HG02938 (cell line): ENCODE results near the gene CD9.

Experiments used
- ATAC-seq: cut with Tn5 transposase; IDR thresholded peaks from one replicate; pipeline ENCODE4 v1.9.1; 2021; ENCODE audit warnings: mild to moderate bottlenecking, moderate library complexity; ENCODE audit not compliant: unreplicated experiment

Gene CD9

GRCh38 chr12:6235906-6236640 lies 35.9 kb downstream of the CD9 start:
- no peak for ATAC-seq

GRCh38 chr12:6236641-6236940 lies 36.4 kb downstream of the CD9 start:
- no peak for ATAC-seq

- ATAC-seq, result no peak
These were observed 37.6 kb downstream of the CD9 start for GRCh38 chr12:6237830-6238229.

GRCh38 chr12:6238875-6239274 lies 38.7 kb downstream of the CD9 start:
- no peak for ATAC-seq

GRCh38 chr12:6241495-6241894 lies 41.3 kb downstream of the CD9 start:
- no peak for ATAC-seq

- no peak for ATAC-seq
These were observed 49.4 kb downstream of the CD9 start for GRCh38 chr12:6249580-6249979.

GRCh38 chr12:6250343-6250742 lies 50.1 kb downstream of the CD9 start:
- no peak for ATAC-seq

- no peak for ATAC-seq
These were observed 53.1 kb downstream of the CD9 start for GRCh38 chr12:6253278-6253677.

- ATAC-seq, result no peak
These were observed 54.3 kb downstream of the CD9 start for GRCh38 chr12:6254491-6254890.

- no peak for ATAC-seq
These were observed 56.8 kb downstream of the CD9 start for GRCh38 chr12:6257007-6257406.

- ATAC-seq, result no peak
These were observed 62.0 kb downstream of the CD9 start for GRCh38 chr12:6262211-6262610.

GRCh38 chr12:6262623-6263022 lies 62.4 kb downstream of the CD9 start:
- ATAC-seq, result no peak

- ATAC-seq, result no peak
These were observed 63.7 kb downstream of the CD9 start for GRCh38 chr12:6263931-6264330.

- ATAC-seq, result no peak
These were observed 64.3 kb downstream of the CD9 start for GRCh38 chr12:6264402-6265037.

GRCh38 chr12:6265038-6265405 lies 64.8 kb downstream of the CD9 start:
- no peak for ATAC-seq

GRCh38 chr12:6266541-6266966 lies 66.4 kb downstream of the CD9 start:
- no peak for ATAC-seq

- no peak for ATAC-seq
These were observed 66.9 kb downstream of the CD9 start for GRCh38 chr12:6266971-6267721.

- ATAC-seq, result no peak
These were observed 68.4 kb downstream of the CD9 start for GRCh38 chr12:6268484-6269157.

- ATAC-seq, result no peak
These were observed 69.8 kb downstream of the CD9 start for GRCh38 chr12:6269986-6270385.

- ATAC-seq, result no peak
These were observed 71.1 kb downstream of the CD9 start for GRCh38 chr12:6271281-6271680.

- ATAC-seq, result no peak
These were observed 72.4 kb downstream of the CD9 start for GRCh38 chr12:6272300-6273204.
